GM12872 (cell line): ENCODE data around the gene FBXO41.
A peak's percentile ranks its signal among the peaks of the same experiment; 100 is the strongest.

Experiments
- TF ChIP-seq, protein P1 (sequence below): IDR thresholded peaks from 3 replicates; pipeline ENCODE4 v1.5.1; 2011; ENCODE audit warnings: low read depth, mild to moderate bottlenecking, low read length, moderate library complexity; ENCODE audit not compliant: insufficient read depth

The FBXO41 gene

DNA sequence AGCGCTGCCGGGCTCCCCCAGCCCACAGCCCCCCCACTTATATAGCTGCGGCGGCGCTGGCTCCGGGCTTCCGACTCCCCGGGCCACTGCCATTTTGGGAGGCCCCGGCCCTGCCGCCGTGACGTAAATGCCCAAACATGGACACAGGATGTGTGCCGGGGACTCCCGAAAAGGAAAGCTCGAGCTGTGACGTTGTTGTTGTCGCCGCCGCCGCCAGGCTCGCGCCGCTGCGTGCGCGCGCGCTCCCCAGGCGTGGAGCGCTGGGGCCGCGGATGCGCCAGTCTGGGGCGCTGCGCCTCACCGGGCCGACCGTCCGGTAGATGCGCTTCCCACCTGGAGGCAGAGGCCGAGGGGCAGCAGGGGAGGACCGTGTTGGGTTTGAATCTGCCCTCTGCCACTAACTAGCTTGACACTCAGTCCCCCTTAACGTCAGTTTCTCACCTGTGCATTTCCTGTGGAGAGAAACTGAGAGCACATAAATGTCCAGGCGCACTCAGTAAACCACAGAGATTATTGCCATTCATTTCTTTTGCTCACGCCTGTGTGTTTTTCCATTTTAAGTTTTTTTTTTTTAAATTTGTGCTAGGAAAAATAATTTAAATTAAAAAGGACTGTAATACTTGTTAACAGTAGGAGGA is 9.4 kb upstream of the FBXO41 start, which contains the start of gene EGR4:
Gene EGR4, minus strand, starts transcription at position 15 of the 638 bp plus-strand sequence. CDS start 231 bp downstream, outside the sequence.
- TF ChIP-seq, protein P1, sequence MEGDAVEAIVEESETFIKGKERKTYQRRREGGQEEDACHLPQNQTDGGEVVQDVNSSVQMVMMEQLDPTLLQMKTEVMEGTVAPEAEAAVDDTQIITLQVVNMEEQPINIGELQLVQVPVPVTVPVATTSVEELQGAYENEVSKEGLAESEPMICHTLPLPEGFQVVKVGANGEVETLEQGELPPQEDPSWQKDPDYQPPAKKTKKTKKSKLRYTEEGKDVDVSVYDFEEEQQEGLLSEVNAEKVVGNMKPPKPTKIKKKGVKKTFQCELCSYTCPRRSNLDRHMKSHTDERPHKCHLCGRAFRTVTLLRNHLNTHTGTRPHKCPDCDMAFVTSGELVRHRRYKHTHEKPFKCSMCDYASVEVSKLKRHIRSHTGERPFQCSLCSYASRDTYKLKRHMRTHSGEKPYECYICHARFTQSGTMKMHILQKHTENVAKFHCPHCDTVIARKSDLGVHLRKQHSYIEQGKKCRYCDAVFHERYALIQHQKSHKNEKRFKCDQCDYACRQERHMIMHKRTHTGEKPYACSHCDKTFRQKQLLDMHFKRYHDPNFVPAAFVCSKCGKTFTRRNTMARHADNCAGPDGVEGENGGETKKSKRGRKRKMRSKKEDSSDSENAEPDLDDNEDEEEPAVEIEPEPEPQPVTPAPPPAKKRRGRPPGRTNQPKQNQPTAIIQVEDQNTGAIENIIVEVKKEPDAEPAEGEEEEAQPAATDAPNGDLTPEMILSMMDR, result 0 out of 3 replicates have a peak, but pooled peaks have one; percentile 9

DNA sequence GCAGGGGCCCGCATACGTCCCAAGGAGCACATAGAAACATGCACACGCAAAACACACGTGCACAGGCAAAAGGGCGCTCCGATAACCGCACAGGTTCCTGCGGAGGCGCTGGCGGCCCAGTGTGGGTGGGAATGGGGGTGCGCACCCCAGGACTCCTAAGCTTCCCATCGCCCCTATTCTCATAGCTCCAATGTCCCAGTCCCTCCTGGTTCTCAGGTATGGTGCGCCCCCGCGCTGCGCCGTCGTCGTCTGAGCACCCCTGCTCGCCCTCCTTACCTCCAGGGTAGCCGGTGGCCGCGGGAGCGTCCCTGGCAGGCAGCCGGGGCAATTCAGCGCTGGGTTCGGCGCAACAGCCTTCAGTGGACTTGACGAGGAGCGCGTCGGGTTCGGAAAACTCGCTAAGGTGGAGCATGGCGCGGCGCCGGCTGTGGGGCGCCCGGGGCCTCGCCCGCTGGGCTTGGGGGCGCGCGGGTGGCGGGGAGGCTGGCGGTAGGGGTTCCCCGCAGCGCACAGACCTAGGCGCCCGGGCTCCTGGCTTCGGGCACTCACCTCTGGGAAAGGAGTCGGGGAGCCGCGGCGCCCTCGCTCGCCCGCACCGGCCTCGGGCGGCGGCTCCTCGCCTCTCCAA is 8.7 kb upstream of the FBXO41 start:
- TF ChIP-seq, protein P1, result no peak

DNA sequence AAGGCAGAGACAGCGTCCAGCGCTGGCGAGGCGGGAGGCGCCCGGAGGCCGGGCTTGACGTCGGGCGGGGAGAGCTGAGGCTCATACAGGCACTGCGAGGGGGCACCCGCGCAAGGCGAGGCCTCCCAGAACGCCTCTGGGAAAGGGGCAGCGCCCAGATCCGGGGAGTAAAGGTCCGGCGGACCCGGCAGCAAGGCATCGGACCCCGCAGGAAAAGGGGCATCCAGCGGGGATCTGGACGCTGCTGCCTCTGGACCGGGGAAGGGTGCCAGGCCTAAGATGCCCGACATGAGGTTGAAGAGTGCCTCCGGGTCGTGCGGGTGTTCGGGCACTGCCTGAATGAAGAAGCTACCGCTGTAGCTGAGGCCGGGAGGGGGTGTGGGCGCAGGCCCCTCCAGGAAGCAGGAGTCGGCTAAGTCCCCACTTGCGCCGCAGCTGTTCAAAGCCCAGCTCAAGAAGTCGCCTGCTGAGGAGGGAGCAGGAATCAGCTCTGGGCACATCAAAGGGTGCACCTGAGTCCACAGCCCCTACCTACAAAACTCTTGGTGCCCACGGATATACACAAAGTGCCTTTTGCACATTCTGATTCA is 8.1 kb upstream of the FBXO41 start:
- TF ChIP-seq, protein P1, result no peak

DNA sequence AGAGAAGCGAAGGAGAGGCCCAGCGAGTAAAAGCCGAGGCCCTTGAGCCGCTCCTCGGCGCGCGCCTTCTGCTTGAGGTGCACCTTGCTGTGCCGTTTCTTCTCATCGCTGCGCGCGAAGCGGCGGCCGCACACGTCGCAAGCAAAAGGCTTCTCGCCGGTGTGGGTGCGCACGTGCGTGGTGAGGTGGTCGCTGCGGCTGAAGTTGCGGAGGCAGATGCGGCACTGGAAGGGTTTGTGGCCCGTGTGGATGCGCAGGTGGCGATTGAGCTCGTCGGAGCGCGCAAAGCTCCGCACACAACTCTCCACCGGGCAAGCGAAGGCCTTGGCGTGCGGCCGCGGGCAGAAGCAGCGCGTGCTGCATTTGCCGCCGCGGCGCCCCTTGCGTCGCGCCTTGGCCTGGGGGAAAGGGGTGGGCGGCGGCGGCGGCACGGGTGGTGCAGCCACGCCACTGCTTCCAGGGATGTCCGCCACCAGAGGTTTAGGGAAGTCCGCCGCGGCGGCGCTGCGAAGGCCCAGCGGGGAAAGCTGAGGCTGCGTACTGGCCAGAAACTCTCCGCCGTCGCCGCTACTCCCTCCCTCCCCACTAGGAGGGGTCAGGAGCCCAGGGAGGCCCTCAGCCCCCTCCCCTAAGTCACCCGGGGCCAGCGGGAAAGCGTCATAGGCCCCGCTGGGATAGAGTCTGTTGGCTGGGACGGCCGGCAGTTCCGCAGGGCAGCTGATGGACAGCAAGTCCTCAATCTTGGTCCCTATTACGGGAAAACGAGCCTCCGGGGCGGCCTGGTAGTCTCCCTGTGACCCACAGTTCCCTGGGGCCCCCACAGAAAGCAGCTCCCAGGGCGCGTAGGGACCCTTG is 7.4 kb upstream of the FBXO41 start:
- TF ChIP-seq, protein P1, result peak; percentile 19; the same call in 2 of the 3 replicates

DNA sequence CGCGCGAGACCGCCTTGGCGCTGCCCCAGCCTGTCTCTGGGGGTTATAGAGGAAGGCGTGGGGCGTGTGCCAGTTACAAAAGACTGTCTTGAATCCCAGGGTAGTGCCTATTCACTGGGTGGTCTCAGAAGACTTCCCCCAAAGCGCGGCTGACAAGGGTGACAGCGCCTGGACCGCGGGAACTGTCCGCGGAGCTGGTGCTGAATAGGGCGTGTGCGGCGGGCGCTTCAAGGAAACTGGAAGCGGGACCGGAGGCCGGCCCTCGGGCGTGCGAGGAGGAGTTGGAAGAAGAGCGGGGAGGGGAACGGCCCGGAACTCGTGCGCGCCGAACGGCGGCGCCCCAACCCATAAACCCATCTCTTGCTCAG is 6.8 kb upstream of the FBXO41 start:
- TF ChIP-seq, protein P1, result no peak

DNA sequence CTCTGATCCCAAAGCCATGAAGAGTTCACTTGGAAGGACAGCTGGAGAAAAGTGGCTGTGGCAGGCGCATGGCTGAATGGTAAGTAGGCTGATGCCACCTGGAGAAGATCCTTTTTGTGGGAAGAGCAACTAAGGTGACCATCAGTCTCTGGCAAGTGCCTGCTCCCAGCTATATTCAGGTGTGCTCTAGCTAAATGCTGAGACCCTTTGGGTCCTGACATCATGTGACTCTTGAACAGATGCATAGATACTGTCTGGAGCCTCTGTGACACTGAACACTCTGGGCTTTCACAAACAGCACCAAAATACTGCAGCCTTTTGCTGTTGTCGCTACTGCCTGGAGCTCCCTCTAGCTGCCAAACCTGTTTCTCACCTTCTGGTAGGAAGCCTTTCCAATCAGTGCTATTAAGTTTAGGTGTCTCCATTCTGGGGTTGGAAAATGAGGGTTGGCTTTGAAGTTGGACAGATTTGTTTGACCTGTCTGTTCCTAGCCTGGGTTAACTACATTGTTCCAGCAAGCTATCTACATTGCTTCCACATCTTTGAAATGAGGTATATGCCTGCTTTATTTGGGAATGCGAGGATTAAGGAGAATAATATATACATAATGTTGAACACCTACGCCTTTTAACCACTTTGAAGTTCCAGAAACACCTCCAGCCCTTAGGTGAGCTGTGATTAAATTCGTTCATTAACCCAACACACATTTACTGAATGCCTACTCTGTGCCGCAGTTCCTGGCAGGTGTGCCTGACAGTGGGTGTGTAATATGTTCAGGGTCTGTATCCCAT is 6.0 kb upstream of the FBXO41 start:
- TF ChIP-seq, protein P1, result peak; percentile 85
